Neural cell (in vitro differentiated cells): ENCODE measurements around the gene CTRB1. TPM values are rescaled to one million over a fixed set of nuclear protein-coding genes. Genes with fewer than 3 reads are reported as not detected.

Source experiments
- H2AFZ ChIP-seq: fragments of 200-600, 300-800 bp; sonication (generic), shearing (Covaris generic); 2 replicates; pipeline ENCODE4 v1.6.0; 2014; ENCODE audit warnings: low read depth, mild to moderate bottlenecking, antibody characterized with exemption, low read length, moderate library complexity
- H3F3A ChIP-seq: fragments of 200-600 bp; shearing (Covaris generic); 2 replicates; pipeline ENCODE4 v1.6.1; 2016; ENCODE audit warnings: mild to moderate bottlenecking, moderate library complexity, mixed read lengths, antibody characterized with exemption, low read length; ENCODE audit not compliant: insufficient read depth, poor library complexity, severe bottlenecking
- H3K27ac ChIP-seq: fragments of 200-600, 300-800 bp; sonication (generic), shearing (Covaris generic); 2 replicates; pipeline ENCODE4 v1.5.1; 2014; ENCODE audit warnings: mild to moderate bottlenecking, low read length, moderate library complexity
- H3K27me3 ChIP-seq: fragments of 300-800, 200-600 bp; sonication (generic), shearing (Covaris generic); 2 replicates; pipeline ENCODE4 v1.6.0; 2014; ENCODE audit warnings: mild to moderate bottlenecking, low read depth, low read length, moderate library complexity; ENCODE audit not compliant: insufficient read depth
- H3K36me3 ChIP-seq: fragments of 300-800, 200-600 bp; sonication (generic), shearing (Covaris generic); 2 replicates; pipeline ENCODE4 v1.5.1; 2014; ENCODE audit warnings: mild to moderate bottlenecking, antibody characterized with exemption, low read length, moderate library complexity; ENCODE audit not compliant: insufficient read depth
- H3K4me2 ChIP-seq: fragments of 300-800, 200-600 bp; sonication (generic), shearing (Covaris generic); 2 replicates; pipeline ENCODE4 v1.6.0; 2014; ENCODE audit warnings: mild to moderate bottlenecking, low read length
- H3K4me3 ChIP-seq: fragments of 300-800, 200-600 bp; sonication (generic), shearing (Covaris generic); 2 replicates; pipeline ENCODE4 v1.5.1; 2014; ENCODE audit warnings: mild to moderate bottlenecking, low read length, moderate library complexity
- H3K79me2 ChIP-seq: fragments of 200-600 bp; shearing (Covaris generic); replicated peaks from 2 replicates; pipeline ENCODE4 v1.6.0; 2014; ENCODE audit warnings: mild to moderate bottlenecking, low read length, moderate library complexity; ENCODE audit not compliant: insufficient read depth
- H3K9ac ChIP-seq: fragments of 300-800, 200-600 bp; sonication (generic), shearing (Covaris generic); 2 replicates; pipeline ENCODE4 v1.6.1; 2016; ENCODE audit warnings: mild to moderate bottlenecking, low read length, mixed read lengths
- H3K9me2 ChIP-seq: fragments of 200-600 bp; shearing (Covaris generic); 2 replicates; pipeline ENCODE4 v1.6.1; 2016; ENCODE audit warnings: mild to moderate bottlenecking, low read length, mixed read lengths; ENCODE audit not compliant: insufficient read depth
- H3K9me3 ChIP-seq: fragments of 200-600, 300-800 bp; sonication (generic), shearing (Covaris generic); 2 replicates; pipeline ENCODE4 v1.6.1; 2016; ENCODE audit warnings: mild to moderate bottlenecking, mixed run types, low read length, moderate library complexity, mixed read lengths
- H4K20me1 ChIP-seq: fragments of 200-600 bp; shearing (Covaris generic); 2 replicates; pipeline ENCODE4 v1.6.1; 2016; ENCODE audit warnings: mild to moderate bottlenecking, mixed run types; ENCODE audit not compliant: insufficient read depth
- CTCF ChIP-seq: fragments of 450-650 bp; IDR thresholded peaks from 2 replicates; pipeline ENCODE4 v1.5.1; 2014; ENCODE audit warnings: antibody characterized with exemption, mild to moderate bottlenecking, moderate library complexity; ENCODE audit not compliant: poor library complexity, severe bottlenecking
- EP300 ChIP-seq: fragments of 450-650 bp; conservative IDR thresholded peaks from 2 replicates; pipeline ENCODE4 v1.6.1; 2014; ENCODE audit warnings: antibody characterized with exemption, mild to moderate bottlenecking, moderate library complexity; ENCODE audit not compliant: poor library complexity, severe bottlenecking
- EZH2 ChIP-seq: fragments of 200-600, 300-800 bp; shearing (Covaris generic), sonication (generic); IDR thresholded peaks from 2 replicates; pipeline ENCODE4 v1.6.1; 2014; ENCODE audit warnings: antibody characterized with exemption, low read length, borderline replicate concordance, mild to moderate bottlenecking; ENCODE audit not compliant: insufficient read depth, poor library complexity, severe bottlenecking
- MXI1 ChIP-seq: fragments of 450-650 bp; conservative IDR thresholded peaks from 2 replicates; pipeline ENCODE4 v1.6.1; 2014; ENCODE audit warnings: antibody characterized with exemption, mild to moderate bottlenecking; ENCODE audit not compliant: poor library complexity, severe bottlenecking
- POLR2AphosphoS5 ChIP-seq: IDR thresholded peaks from 2 replicates; pipeline ENCODE4 v1.6.1; 2012
- RAD21 ChIP-seq: fragments of 450-650 bp; conservative IDR thresholded peaks from 2 replicates; pipeline ENCODE4 v1.6.1; 2014; ENCODE audit warnings: antibody characterized with exemption, mild to moderate bottlenecking, moderate library complexity
- REST ChIP-seq: IDR thresholded peaks from 2 replicates; pipeline ENCODE4 v1.6.1; 2012; ENCODE audit warnings: borderline replicate concordance
- SMC3 ChIP-seq: fragments of 450-650 bp; conservative IDR thresholded peaks from 2 replicates; pipeline ENCODE4 v1.6.1; 2014; ENCODE audit warnings: antibody characterized with exemption, mild to moderate bottlenecking, moderate library complexity; ENCODE audit not compliant: poor library complexity
- TAF1 ChIP-seq: IDR thresholded peaks from 2 replicates; pipeline ENCODE4 v1.6.1; 2012; ENCODE audit warnings: low read depth
- polyA plus RNA-seq: library from polyadenylated mRNA; depleted of rRNA; stranded (reverse); fragments of >200 nt; gene quantifications from 2 replicates; pipeline ENCODE4 v1.2.3, GENCODE V29; 2014

CTRB1 gene
- polyA plus RNA-seq, 1 donor from 2014 or later = not detected

DNA sequence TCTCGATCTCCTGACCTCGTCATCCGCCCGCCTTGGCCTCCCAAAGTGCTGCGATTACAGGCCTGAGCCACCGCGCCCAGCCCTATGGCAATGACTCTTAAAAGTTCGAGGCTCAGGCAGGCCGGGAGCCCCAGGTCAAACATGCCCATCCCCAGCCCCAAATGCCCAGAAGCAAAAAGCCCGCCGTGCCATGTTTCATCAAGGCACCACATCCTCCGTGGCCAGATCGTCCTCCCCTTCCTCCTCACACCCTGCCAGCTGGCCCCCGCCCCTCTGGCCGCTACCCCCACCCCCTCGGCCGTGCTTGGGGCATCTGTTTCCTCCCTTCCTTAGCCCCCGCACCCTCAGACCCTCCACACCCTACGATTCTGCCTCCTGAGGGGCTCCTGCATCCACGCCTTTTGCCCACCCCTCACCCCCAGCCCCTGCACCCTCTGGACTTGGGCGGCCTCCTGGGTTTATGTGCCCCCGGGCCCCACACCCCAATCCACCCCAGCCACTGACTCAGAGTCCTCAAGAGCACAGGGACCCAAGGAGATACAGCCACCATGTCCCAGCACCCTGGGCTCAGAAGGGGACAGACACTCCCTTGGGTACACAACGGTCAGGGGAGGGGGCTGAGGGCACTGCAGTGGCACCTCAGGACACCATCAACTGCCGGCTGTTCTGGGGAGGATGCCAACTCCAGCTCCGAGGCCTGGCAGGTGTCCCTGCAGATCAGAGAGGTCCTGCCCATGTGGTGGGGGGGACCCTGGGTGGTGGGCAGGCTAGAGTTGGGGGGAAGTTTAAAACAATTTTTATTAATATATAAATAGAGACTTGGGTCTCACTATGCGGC, 7.1 kb downstream of the CTRB1 start:
- no peaks in the 10 kb centered on the region for H4K20me1 ChIP-seq
- no peak overlapping the region for H3K4me2 ChIP-seq
- no peak overlapping the region for H3K9ac ChIP-seq
- no peaks in the 10 kb centered on the region for H3K36me3 ChIP-seq
- no peaks in the 10 kb centered on the region for H3K9me2 ChIP-seq
- H3K79me2 ChIP-seq = no peaks in the 10 kb centered on the region
- no peaks in the 10 kb centered on the region for H3K9me3 ChIP-seq
- no peaks in the 10 kb centered on the region for H3F3A ChIP-seq
- no peak overlapping the region for H3K4me3 ChIP-seq
- no peak overlapping the region for H2AFZ ChIP-seq
- TF ChIP-seq SMC3 = no peak
- no peak for TF ChIP-seq EZH2
- TF ChIP-seq TAF1 = no peak
- no peak for TF ChIP-seq REST
- no peak for TF ChIP-seq RAD21
- TF ChIP-seq EP300 = no peak
- TF ChIP-seq MXI1 = no peak
- TF ChIP-seq CTCF = no peak
- no peak for TF ChIP-seq POLR2AphosphoS5
- H3K27ac ChIP-seq = no peak overlapping the region
- H3K27me3 ChIP-seq = no peaks in the 10 kb centered on the region

GRCh38 chr16:75226550-75227360, 8.0 kb downstream of the CTRB1 start:
- Histone ChIP-seq H3K4me3 (no peak overlapping the region), H2AFZ (no peak overlapping the region), H3K4me2 (no peak overlapping the region), H3K36me3 (no peaks in the 10 kb centered on the region), H3K9me2 (no peaks in the 10 kb centered on the region), H3K79me2 (no peaks in the 10 kb centered on the region), H3K27ac (no peak overlapping the region), H3K9ac (no peak overlapping the region), H4K20me1 (no peaks in the 10 kb centered on the region), H3K27me3 (no peaks in the 10 kb centered on the region), H3F3A (no peaks in the 10 kb centered on the region), H3K9me3 (no peaks in the 10 kb centered on the region)
- no peak for TF ChIP-seq TAF1
- no peak for TF ChIP-seq CTCF
- TF ChIP-seq RAD21 = no peak
- no peak for TF ChIP-seq EZH2
- TF ChIP-seq REST = no peak
- no peak for TF ChIP-seq POLR2AphosphoS5
- TF ChIP-seq MXI1 = no peak
- no peak for TF ChIP-seq EP300
- TF ChIP-seq SMC3 = no peak
